ENCODE data around the gene UTP20.

GRCh38 chr12:101375573-101375972, 95.7 kb downstream of the UTP20 start:
- no peak for TF ChIP-seq POLR2A (IDR thresholded peaks at IDR 0.05)
- no peak for TF ChIP-seq CTCF (IDR thresholded peaks at IDR 0.05)
- no peak for TF ChIP-seq POLR2AphosphoS5 (IDR thresholded peaks at IDR 0.05)
- no peak for TF ChIP-seq EP300 (IDR thresholded peaks at IDR 0.05)
